Right lobe of liver (tissue), 6 donors: ENCODE data around the gene TRPC1. TPM values are rescaled to one million over a fixed set of nuclear protein-coding genes. Genes with fewer than 3 reads are reported as not detected.
"Not testable (repeated sequence)": the region's sequence is repeated elsewhere in the genome, so short reads cannot be mapped to it uniquely, and the experiment has no call there.

Experiments used
- ATAC-seq, 4 donors: fragments of 200-7000 bp; cut with Tn5 transposase; one replicate each; pipeline ENCODE4 v1.9.1; 2020; ENCODE audit warnings: mild to moderate bottlenecking in 4 of 4, moderate library complexity in 4 of 4
- DNase-seq, 3 donors: peaks; one replicate each; pipeline ENCODE4 v3.0.0-alpha.2; 2020
- H3K27ac ChIP-seq, 3 donors: fragments of 200-600 bp; one replicate each; pipeline ENCODE4 v1.8.0; 2022
- H3K27me3 ChIP-seq, 2 donors: fragments of 200-600 bp; one replicate each; pipeline ENCODE4 v1.8.0; 2022
- H3K36me3 ChIP-seq, 4 donors: fragments of 200-600 bp; sonication (generic) in 1 of 4; one replicate each; pipeline versions ENCODE4 v1.5.1 to v1.8.0; 2017 to 2022; ENCODE audit warnings: control low read depth in 1 of 4
- H3K4me1 ChIP-seq, 4 donors: fragments of 200-600 bp; sonication (generic) in 1 of 4; one replicate each; pipeline versions ENCODE4 v1.5.1 to v1.8.0; 2017 to 2022; ENCODE audit warnings: control low read depth in 1 of 4
- H3K4me3 ChIP-seq, 3 donors: fragments of 200-600 bp; one replicate each; pipeline ENCODE4 v1.8.0; 2022
- H3K9me3 ChIP-seq, 4 donors: fragments of 200-600 bp; sonication (generic) in 1 of 4; one replicate each; pipeline versions ENCODE4 v1.5.1 to v1.8.0; 2017 to 2022; ENCODE audit warnings: control low read depth in 1 of 4
- CTCF ChIP-seq, 4 donors: fragments of 200-600 bp in 3 of 4; fragments of 450-650 bp in 1 of 4; IDR thresholded peaks; one replicate each; pipeline versions ENCODE4 v1.5.1 to v1.8.0; 2016 to 2022; ENCODE audit warnings: antibody characterized with exemption in 4 of 4, mild to moderate bottlenecking in 2 of 4
- POLR2A ChIP-seq: fragments of 450-650 bp; IDR thresholded peaks from one replicate; pipeline ENCODE4 v1.6.1; 2017; ENCODE audit warnings: antibody characterized with exemption, mild to moderate bottlenecking
- WGBS: methylation state at CpG from one replicate; pipeline ENCODE4 v1.1.6; 2018; ENCODE audit warnings: low coverage, low lambda C conversion rate; ENCODE audit not compliant: insufficient coverage; ENCODE audit errors: missing lambda C conversion rate; 5-methylcytosine and 5-hydroxymethylcytosine counted together
- intact Hi-C, 2 donors: fragments of 100-400 bp; cut with DNase I; formaldehyde crosslinking; loops; one replicate each; pipeline versions ENCODE4 v1.11.2 to v1.14.1; 2022
- total RNA-seq, 6 experiments: library from RNA; depleted of rRNA in 2 of 6; stranded (reverse); fragments of >200 nt in 2 of 6; fragmentation: NEBNext Ultra II Directional in 3 of 6; extraction: Animal tissue kit (Norgen Biotek cat#: 25700) in 3 of 6; gene quantifications; one replicate each; pipeline versions ENCODE4 v1.1.0 to v1.2.4, GENCODE V29; 2016 to 2023
- donor health status: DM: no; HTN: yes; CAD: no.
- donor health status: DM: no; HTN: no; CAD: no.
- donor health status: DM: no; HTN: no; CAD: no.
- donor health status: DM: no; HTN: yes; CAD: no.
- donor health status: DM: no; HTN: yes; CAD: no.

The TRPC1 gene
- total RNA-seq, 6 experiments from 2014 or later, result 0.19 to 2.5 (median 0.51) TPM

DNA sequence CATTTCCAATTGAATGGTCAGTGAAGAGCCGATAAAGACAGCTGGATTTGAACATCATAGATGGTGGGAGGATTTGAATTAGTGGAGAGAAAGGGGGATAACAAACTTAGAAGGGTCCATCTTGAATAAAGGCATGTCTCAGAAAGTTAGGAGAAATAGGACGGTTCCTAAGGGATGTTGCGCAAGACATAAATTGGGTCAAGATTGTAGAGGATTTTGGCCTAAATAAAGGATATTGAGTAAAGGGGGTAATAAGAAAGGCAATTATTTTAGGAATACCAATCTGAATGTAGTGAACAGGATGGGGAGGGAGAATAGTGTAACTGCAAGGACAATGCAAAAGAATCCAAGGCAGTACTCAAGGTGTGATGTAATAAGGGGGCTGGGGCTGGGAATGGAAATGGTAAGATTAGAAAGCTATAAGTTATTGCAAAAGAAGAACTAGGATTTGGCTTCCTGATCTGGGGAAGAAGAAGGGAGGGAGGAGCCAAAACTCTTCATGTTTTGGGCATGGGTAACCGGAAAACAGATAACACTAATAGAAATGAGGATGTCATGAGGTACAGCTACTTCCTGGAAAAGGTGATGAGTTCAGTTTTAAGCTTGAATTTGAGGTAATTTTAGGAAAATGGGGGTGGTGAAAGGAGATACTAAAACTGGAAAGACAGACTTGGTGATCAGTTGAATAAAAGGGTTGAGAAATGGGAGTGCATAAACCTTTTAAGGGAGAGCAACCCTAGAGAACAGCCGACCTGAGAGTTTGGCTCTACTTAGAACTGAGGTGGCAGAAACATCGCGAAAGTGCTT lies 17.3 kb upstream of the TRPC1 start:
- H3K36me3 ChIP-seq, result no peaks in the 10 kb centered on the region
- ATAC-seq (no peak), DNase-seq (no peak)
- no peaks in the 10 kb centered on the region for H3K9me3 ChIP-seq
- no peak for TF ChIP-seq POLR2A
- no peak for TF ChIP-seq CTCF (IDR thresholded peaks at IDR 0.05)
- H3K4me1 ChIP-seq, result no peaks in the 10 kb centered on the region
- H3K4me3 ChIP-seq, result no peak overlapping the region
- no peaks in the 10 kb centered on the region for H3K27me3 ChIP-seq
- WGBS, result 85% methylated on average over 7 of the region's 7 CpGs
- no peak overlapping the region for H3K27ac ChIP-seq
- intact Hi-C loops, result no loop called here

DNA sequence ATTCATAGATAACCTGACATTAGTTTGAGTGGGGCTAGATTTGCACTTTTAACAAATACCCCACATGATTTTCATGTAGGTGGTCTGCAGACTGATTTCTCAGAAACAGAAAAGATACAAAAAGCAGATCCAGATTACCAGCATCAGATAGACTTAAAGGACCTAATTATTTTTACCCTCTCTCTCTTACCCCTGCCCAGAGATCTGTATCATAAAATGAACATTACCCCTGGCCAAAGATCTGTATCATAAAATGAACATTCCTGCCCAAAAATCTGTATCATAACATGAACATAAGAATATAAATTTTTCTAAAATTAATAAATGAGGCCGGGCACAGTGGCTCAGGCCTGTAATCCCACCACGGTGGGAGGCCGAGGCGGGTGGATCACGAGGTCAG lies 14.6 kb upstream of the TRPC1 start:
- no peaks in the 10 kb centered on the region for H3K4me1 ChIP-seq
- DNase-seq, result no peak
- H3K9me3 ChIP-seq, result no peaks in the 10 kb centered on the region
- no peak overlapping the region for H3K4me3 ChIP-seq
- no peak overlapping the region for H3K27ac ChIP-seq
- intact Hi-C loops, result no loop called here
- no peak for ATAC-seq
- H3K36me3 ChIP-seq, result no peaks in the 10 kb centered on the region
- TF ChIP-seq POLR2A (no peak), CTCF (IDR thresholded peaks at IDR 0.05) (no peak)
- no peaks in the 10 kb centered on the region for H3K27me3 ChIP-seq
- WGBS, result 91% methylated on average over 5 of the region's 5 CpGs

GRCh38 chr3:142714882-142715281 lies 9.0 kb upstream of the TRPC1 start:
- H3K27me3 ChIP-seq, H3K27ac ChIP-seq, intact Hi-C loops, H3K36me3 ChIP-seq, H3K4me3 ChIP-seq, ATAC-seq, H3K4me1 ChIP-seq, H3K9me3 ChIP-seq, DNase-seq: not testable (repeated sequence)
- 87% methylated on average over 3 of the region's 3 CpGs for WGBS

DNA sequence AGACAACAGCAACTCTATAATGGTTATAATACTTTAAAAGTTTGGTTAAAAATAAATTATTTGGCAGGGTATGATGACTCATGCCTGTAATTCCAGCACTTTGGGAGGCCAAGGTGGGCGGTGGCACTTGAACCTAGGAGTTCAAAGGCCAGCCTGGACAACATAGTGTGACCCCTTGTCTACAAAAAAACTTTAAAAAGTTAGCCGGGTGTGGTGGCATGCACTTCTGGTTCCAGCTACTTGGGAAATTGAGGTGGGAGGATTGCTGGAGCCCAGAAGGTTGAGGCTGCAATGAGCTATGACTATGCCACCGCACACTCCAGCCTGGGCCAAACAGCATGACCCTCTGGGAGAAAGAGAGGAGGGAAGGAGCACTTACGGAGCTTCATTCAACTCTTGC lies 7.7 kb upstream of the TRPC1 start:
- H3K4me1 ChIP-seq, result no peaks in the 10 kb centered on the region
- ATAC-seq, result no peak
- H3K4me3 ChIP-seq, result no peak overlapping the region
- no peaks in the 10 kb centered on the region for H3K27me3 ChIP-seq
- H3K36me3 ChIP-seq, result no peaks in the 10 kb centered on the region
- no peak for TF ChIP-seq POLR2A
- TF ChIP-seq CTCF (IDR thresholded peaks at IDR 0.05), result no peak
- WGBS, result 80% methylated on average over 3 of the region's 4 CpGs
- no peaks in the 10 kb centered on the region for H3K9me3 ChIP-seq
- no peak for DNase-seq
- H3K27ac ChIP-seq, result no peak overlapping the region
- intact Hi-C loops, result no loop called here

- Histone ChIP-seq H3K4me3 (peak overlapping the region; percentile 49 to 56 (median 55)), H3K36me3 (no peaks in the 10 kb centered on the region), H3K4me1 (no peaks in the 10 kb centered on the region), H3K27ac (no peak overlapping the region), H3K9me3 (no peaks in the 10 kb centered on the region), H3K27me3 (peaks cover 0 to 11% of the 10 kb centered on the region in 2 donors)
- DNase-seq (no peak), ATAC-seq (no peak)
- WGBS, result 4% methylated on average over 7 of the region's 10 CpGs
- TF ChIP-seq CTCF (IDR thresholded peaks at IDR 0.05) (no peak), POLR2A (no peak)
- intact Hi-C loops, result no loop called here
Observed at GRCh38 chr3:142723665-142723967, 218 bp upstream of the TRPC1 start.
